K562 (cell line): ENCODE data around the gene RNGTT. TPM values are rescaled to one million over a fixed set of nuclear protein-coding genes. Genes with fewer than 3 reads are reported as not detected.

Source experiments
- STAG1 ChIP-seq: sonication (generic); formaldehyde crosslinking; IDR thresholded peaks from 2 replicates; pipeline ENCODE4 v1.5.0; 2020; ENCODE audit warnings: missing genetic modification reagents, borderline replicate concordance
- TFAM ChIP-seq: fragments of 250-450 bp; sonication (Bioruptor Pico); conservative IDR thresholded peaks from 2 replicates; pipeline ENCODE4 v1.5.0; 2021; ENCODE audit warnings: mild to moderate bottlenecking, moderate library complexity
- XRCC3 ChIP-seq: fragments of 450-650 bp; IDR thresholded peaks from 2 replicates; pipeline ENCODE4 v1.6.1; 2017; ENCODE audit warnings: mild to moderate bottlenecking, moderate library complexity
- polyA plus RNA-seq, 8 experiments: library from polyadenylated mRNA; depleted of rRNA in 4 of 8; stranded (reverse) in 5 of 8; unstranded in 3 of 8; fragments of >200 nt; fragmentation: Nextera tagmentation in 2 of 8; fragmentation: Illumina TruSeq in 1 of 8; extraction: Ambion mirVana in 2 of 8; extraction: Trizol in 1 of 8; gene quantifications; 2 replicates each; pipeline versions ENCODE4 v1.2.1 to v1.2.3, GENCODE V29; 2011 to 2014; ENCODE audit warnings: inconsistent platforms in 1 of 8, missing spikeins in 1 of 8
- total RNA-seq, 7 experiments: library from RNA; depleted of rRNA in 6 of 7; stranded (reverse); fragments of >200 nt in 6 of 7; fragmentation: Illumina TruSeq in 2 of 7; extraction: Trizol in 2 of 7; gene quantifications; 2 replicates each; pipeline versions ENCODE4 v1.2.1 to v1.2.3, GENCODE V29; 2011 to 2021; ENCODE audit warnings: low replicate concordance in 1 of 7
- TF ChIP-seq, protein P1 (sequence below): sonication (generic); formaldehyde crosslinking; IDR thresholded peaks from 2 replicates; pipeline ENCODE4 v1.8.0; 2022; ENCODE audit warnings: mild to moderate bottlenecking, missing genetic modification reagents
- TF ChIP-seq, protein P2 (sequence below), 3 experiments: fragments of 200-800 bp in 1 of 3; sonication (Bioruptor generic) in 1 of 3; sonication (generic) in 1 of 3; formaldehyde crosslinking in 1 of 3; IDR thresholded peaks; 2 replicates each; pipeline versions ENCODE4 v1.6.1 to v1.8.0; 2016 to 2022; ENCODE audit warnings: mild to moderate bottlenecking in 2 of 3, missing compliant biosample characterization in 2 of 3, missing genetic modification characterization in 2 of 3, missing genetic modification reagents in 1 of 3
- TF ChIP-seq, protein P3 (sequence below): fragments of 250-450 bp; sonication (Bioruptor Pico); IDR thresholded peaks from 2 replicates; pipeline ENCODE4 v1.5.0; 2021; ENCODE audit warnings: mild to moderate bottlenecking, moderate library complexity
- TF ChIP-seq, protein P4 (sequence below): fragments of 450-650 bp; formaldehyde crosslinking; IDR thresholded peaks from 2 replicates; pipeline ENCODE4 v1.4.0; 2020; ENCODE audit warnings: mild to moderate bottlenecking

The RNGTT gene
- total and polyA plus RNA-seq, 9 of the 15 experiments (the other 6 are each of a cell fraction or from before 2014, with no cell fraction given): 6.1 to 31.7 (median 19.5) TPM

DNA sequence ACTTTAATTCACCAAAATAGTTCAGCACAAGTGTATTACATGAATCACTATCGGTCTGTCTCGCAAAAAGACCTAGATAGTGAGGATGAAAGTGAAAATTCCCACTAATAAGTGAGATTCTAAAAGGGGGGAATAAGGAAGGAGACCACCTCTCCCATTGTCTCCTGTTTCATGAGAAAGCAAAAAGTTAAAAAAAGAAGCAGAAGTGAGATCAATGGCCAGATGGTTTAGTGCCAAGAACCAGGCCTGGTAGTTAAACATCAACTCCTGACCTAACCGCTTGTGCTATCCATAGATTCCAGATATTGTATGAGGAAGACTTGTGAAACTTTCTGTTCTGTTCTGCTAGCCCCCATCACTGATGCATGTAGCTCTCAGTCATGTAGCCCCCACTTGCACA is 293.0 kb downstream of the RNGTT start (continued):
- TF ChIP-seq, protein P1, sequence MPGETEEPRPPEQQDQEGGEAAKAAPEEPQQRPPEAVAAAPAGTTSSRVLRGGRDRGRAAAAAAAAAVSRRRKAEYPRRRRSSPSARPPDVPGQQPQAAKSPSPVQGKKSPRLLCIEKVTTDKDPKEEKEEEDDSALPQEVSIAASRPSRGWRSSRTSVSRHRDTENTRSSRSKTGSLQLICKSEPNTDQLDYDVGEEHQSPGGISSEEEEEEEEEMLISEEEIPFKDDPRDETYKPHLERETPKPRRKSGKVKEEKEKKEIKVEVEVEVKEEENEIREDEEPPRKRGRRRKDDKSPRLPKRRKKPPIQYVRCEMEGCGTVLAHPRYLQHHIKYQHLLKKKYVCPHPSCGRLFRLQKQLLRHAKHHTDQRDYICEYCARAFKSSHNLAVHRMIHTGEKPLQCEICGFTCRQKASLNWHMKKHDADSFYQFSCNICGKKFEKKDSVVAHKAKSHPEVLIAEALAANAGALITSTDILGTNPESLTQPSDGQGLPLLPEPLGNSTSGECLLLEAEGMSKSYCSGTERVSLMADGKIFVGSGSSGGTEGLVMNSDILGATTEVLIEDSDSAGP (CRISPR knock-in tag): no peak
- TF ChIP-seq TFAM: no peak
- TF ChIP-seq STAG1 (CRISPR knock-in tag): no peak
- TF ChIP-seq, protein P2, sequence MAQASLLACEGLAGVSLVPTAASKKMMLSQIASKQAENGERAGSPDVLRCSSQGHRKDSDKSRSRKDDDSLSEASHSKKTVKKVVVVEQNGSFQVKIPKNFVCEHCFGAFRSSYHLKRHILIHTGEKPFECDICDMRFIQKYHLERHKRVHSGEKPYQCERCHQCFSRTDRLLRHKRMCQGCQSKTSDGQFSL (CRISPR knock-in tag; IDR thresholded peaks at IDR 0.05): no peak
- TF ChIP-seq, protein P2 (tag; IDR thresholded peaks at IDR 0.05): no peak
- TF ChIP-seq, protein P3, sequence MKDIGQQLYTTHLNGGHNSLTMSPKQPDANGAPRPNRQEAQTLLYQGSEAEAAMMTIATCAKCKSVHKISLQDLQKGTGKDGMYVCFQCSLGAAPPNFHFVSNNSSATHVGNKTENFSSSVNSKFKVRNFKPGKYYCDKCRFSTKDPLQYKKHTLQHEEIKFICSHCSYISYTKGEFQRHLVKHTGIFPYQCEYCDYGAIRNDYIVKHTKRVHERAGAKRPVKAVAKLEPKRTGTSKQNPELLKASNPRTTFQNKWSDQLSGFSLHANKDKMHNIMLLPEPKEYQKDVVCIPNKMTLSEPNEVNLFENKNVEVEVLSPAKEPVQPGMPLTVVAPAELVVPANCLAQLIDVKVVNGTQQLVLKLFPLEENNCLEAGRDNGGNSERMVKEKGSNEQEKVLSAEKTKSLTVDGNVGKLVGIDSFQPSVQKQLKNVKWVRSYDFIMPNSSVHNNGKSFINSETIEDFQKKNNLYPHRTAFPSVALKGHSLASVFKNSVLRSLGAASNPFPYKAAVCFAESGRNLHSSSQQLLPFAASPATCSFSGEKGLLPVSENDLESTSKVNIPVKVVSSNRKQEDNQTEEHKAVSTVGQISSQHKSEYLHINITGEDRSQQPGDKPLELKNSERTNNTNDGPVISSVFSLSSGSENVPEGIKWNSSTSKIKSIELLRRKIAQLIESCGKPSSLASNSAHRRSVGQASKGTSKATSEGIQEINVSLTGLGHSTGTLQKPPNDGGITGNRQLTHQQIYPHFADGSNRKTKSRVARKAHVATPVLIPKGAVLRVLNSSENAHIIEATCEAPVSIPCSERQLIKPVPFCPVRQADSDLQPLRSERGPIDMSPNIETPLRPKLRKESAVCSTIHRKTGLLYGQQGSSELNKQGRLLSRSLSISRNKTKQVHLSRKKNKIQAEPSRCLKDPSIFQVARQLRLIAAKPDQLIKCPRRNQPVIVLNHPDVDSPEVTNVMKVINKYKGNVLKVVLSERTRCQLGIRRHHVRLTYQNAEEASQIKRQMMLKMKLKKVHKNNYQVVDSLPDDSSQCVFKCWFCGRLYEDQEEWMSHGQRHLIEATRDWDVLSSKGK (CRISPR knock-in tag): no peak
- TF ChIP-seq, protein P4, sequence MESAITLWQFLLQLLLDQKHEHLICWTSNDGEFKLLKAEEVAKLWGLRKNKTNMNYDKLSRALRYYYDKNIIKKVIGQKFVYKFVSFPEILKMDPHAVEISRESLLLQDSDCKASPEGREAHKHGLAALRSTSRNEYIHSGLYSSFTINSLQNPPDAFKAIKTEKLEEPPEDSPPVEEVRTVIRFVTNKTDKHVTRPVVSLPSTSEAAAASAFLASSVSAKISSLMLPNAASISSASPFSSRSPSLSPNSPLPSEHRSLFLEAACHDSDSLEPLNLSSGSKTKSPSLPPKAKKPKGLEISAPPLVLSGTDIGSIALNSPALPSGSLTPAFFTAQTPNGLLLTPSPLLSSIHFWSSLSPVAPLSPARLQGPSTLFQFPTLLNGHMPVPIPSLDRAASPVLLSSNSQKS (CRISPR knock-in tag): no peak
- no peak for TF ChIP-seq XRCC3
